ENCODE data around the gene CCDC148.

CCDC148 gene

GRCh38 chr2:158125756-158126498 is 330.6 kb downstream of the CCDC148 start:
- Histone ChIP-seq H3K4me3 (replicated peaks; ENCODE audit: insufficient read depth, low read length) (no peak overlapping the region), H3K27me3 (ENCODE audit: insufficient read depth, poor library complexity, severe bottlenecking) (no peaks in the 10 kb centered on the region), H3K27ac (replicated peaks) (no peak overlapping the region)
- DNase-seq (ENCODE audit: low read depth in 1 of 2, low spot score in 1 of 2), result no peak
- TF ChIP-seq CTCF (IDR thresholded peaks at IDR 0.05; ENCODE audit: insufficient read depth, low read length) (no peak), SPI1 (IDR thresholded peaks at IDR 0.05; ENCODE audit: borderline replicate concordance, low read depth) (no peak), POLR2AphosphoS5 (IDR thresholded peaks at IDR 0.05; ENCODE audit: low read depth) (no peak), GABPA (IDR thresholded peaks at IDR 0.05; ENCODE audit: low read depth) (no peak), REST (IDR thresholded peaks at IDR 0.05; ENCODE audit: insufficient replicate concordance, low read depth) (no peak)

GRCh38 chr2:158124896-158125295 is 331.7 kb downstream of the CCDC148 start:
- no peak overlapping the region for H3K4me3 ChIP-seq (replicated peaks; ENCODE audit: insufficient read depth, low read length)
- no peak overlapping the region for H3K27ac ChIP-seq (replicated peaks)
- no peaks in the 10 kb centered on the region for H3K27me3 ChIP-seq (ENCODE audit: insufficient read depth, poor library complexity, severe bottlenecking)
- no peak for DNase-seq (ENCODE audit: low read depth in 1 of 2, low spot score in 1 of 2)
- no peak for TF ChIP-seq CTCF (IDR thresholded peaks at IDR 0.05; ENCODE audit: insufficient read depth, low read length)
- no peak for TF ChIP-seq REST (IDR thresholded peaks at IDR 0.05; ENCODE audit: insufficient replicate concordance, low read depth)
- TF ChIP-seq SPI1 (IDR thresholded peaks at IDR 0.05; ENCODE audit: borderline replicate concordance, low read depth), result no peak
- TF ChIP-seq POLR2AphosphoS5 (IDR thresholded peaks at IDR 0.05; ENCODE audit: low read depth), result no peak
- no peak for TF ChIP-seq GABPA (IDR thresholded peaks at IDR 0.05; ENCODE audit: low read depth)

Data from HL-60 (cell line).